Measurements from ENCODE around the gene APOL4. TPM values are rescaled to one million over a fixed set of nuclear protein-coding genes. Genes with fewer than 3 reads are reported as not detected.
A peak's percentile ranks its signal among the peaks of the same experiment; 100 is the strongest.
"Not testable (repeated sequence)": the region's sequence is repeated elsewhere in the genome, so short reads cannot be mapped to it uniquely, and the experiment has no call there.

APOL4 gene
- total RNA-seq, 2 experiments from 2014 or later: 7.5 to 7.6 TPM

GRCh38 chr22:36202906-36203305 is 1.3 kb upstream of the APOL4 start:
- H3K4me3 Mint-ChIP-seq; H3K9me3 Mint-ChIP-seq; H3K36me3 Mint-ChIP-seq (ENCODE audit: low read depth); H3K27ac Mint-ChIP-seq; H3K27me3 Mint-ChIP-seq; DNase-seq: not testable (repeated sequence)
- CTCF ChIA-PET: interaction anchor here (0.9 to 1.7 kb wide), 4 partner anchors 14 to 137 kb away, joined by 3 to 6 read pairs (median 4); partner anchors contain the start of gene APOL2
- H3K4me1 Mint-ChIP-seq: peaks cover 51% of the 10 kb centered on the region
- POLR2A ChIA-PET: interaction anchor here (1.6 kb wide), 1 partner anchor 8 kb away, joined by 5 read pairs; no protein-coding TSS in a partner anchor

GRCh38 chr22:36201025-36201424 is 584 bp downstream of the APOL4 start:
- Mint-ChIP-seq H3K27ac (peak overlapping the region; percentile 63), H3K4me3 (peak overlapping the region; percentile 60), H3K4me1 (peaks cover 69% of the 10 kb centered on the region)
- CTCF ChIA-PET: interaction anchor here (1.3 to 1.5 kb wide), 2 partner anchors 38 to 56 kb away, joined by 4 read pairs; partner anchors contain the start of gene APOL2
- H3K27me3 Mint-ChIP-seq; POLR2A ChIA-PET; DNase-seq; H3K9me3 Mint-ChIP-seq; H3K36me3 Mint-ChIP-seq (ENCODE audit: low read depth): not testable (repeated sequence)

DNA sequence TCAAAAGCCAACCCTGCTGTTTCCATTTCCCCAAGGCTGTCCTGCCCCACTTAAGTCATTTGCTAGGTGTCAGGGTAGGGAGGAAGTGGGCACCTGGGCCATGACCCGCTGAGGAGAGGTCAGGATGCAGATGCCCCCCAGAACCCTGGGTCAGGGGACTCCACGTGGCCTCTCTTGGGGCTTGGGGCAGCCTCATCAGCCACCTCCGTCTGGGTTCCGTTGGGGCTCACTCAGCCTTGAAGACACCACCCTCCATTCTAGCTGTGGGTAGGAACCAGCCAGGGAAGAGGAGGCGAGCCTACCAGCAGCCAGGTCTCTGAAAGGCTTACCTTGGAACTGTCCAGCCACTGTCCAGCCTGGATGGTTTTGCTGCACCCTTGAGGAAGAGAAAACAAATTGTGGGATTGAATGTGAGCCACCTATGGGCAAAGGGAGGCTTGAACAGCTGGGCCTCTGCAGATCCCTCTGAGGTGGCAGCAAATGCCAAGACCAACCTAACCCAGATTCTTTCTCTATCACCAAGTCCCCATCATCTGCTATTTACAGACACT is 2.5 kb downstream of the APOL4 start:
- Mint-ChIP-seq H3K27me3 (no peaks in the 10 kb centered on the region), H3K36me3 (ENCODE audit: low read depth) (peaks cover 6% of the 10 kb centered on the region), H3K4me3 (no peak overlapping the region), H3K27ac (peak overlapping the region; percentile 8), H3K9me3 (no peaks in the 10 kb centered on the region), H3K4me1 (peaks cover 75% of the 10 kb centered on the region)
- POLR2A ChIA-PET: interaction anchor here (2.7 kb wide), 1 partner anchor 9 kb away, joined by 6 read pairs; no protein-coding TSS in a partner anchor
- no peak for DNase-seq
- CTCF ChIA-PET: interaction anchor here (0.7 to 4.9 kb wide), 3 partner anchors 17 to 40 kb away, joined by 3 to 18 read pairs (median 3); partner anchors contain the start of gene APOL2

- Mint-ChIP-seq H3K27me3 (no peaks in the 10 kb centered on the region), H3K4me1 (peaks cover 75% of the 10 kb centered on the region), H3K4me3 (no peak overlapping the region), H3K9me3 (no peaks in the 10 kb centered on the region), H3K27ac (peak overlapping the region; percentile 44), H3K36me3 (ENCODE audit: low read depth) (peaks cover 6% of the 10 kb centered on the region)
- ChIA-PET CTCF (interaction anchor here (0.7 to 4.9 kb wide), 4 partner anchors 18 to 288 kb away, joined by 3 to 18 read pairs (median 4); partner anchors contain the start of gene APOL2), POLR2A (interaction anchor here (0.9 to 2.7 kb wide), 3 partner anchors 10 to 57 kb away, joined by 3 to 6 read pairs (median 3); no protein-coding TSS in a partner anchor)
- no peak for DNase-seq
These were observed 3.1 kb downstream of the APOL4 start for GRCh38 chr22:36198536-36198935.

DNA sequence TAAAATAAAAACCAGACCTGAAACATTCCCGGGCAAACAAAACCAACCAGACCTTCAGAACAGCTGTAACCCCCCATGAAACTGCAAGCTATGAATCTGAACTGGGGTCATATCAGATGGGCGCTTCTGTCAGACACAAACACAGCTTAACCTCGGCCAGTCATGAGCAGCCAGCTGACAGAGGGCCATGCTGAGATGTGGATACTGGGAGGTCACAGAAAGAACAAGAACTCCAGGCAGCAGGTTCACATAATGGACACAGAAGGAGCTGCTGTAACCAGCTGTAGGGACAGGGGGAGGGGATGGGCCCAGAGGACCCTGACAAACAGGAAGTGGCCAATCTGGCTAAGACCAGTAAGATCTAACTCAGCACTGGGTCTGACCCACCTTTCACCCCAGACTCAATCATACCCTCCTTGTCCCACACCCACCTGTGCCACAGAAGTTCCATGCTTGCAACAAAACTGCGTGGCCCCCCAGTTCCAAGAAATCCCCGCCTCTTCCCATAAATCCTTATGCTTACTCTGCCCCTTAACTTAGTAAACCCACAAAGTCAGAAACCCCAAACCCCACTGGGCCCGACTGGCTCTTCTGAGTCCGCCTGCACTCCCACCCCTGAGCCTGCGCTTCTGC is 4.0 kb downstream of the APOL4 start:
- Mint-ChIP-seq H3K36me3 (ENCODE audit: low read depth) (peaks cover 6% of the 10 kb centered on the region), H3K27me3 (no peaks in the 10 kb centered on the region), H3K9me3 (no peaks in the 10 kb centered on the region), H3K4me3 (no peak overlapping the region), H3K4me1 (peaks cover 68% of the 10 kb centered on the region), H3K27ac (peak overlapping the region; percentile 44)
- CTCF ChIA-PET: interaction anchor here (1.0 to 4.9 kb wide), 8 partner anchors 13 to 289 kb away, joined by 3 to 18 read pairs (median 4); partner anchors contain the start of gene APOL2
- POLR2A ChIA-PET: interaction anchor here (0.7 to 2.7 kb wide), 4 partner anchors 11 to 58 kb away, joined by 3 to 6 read pairs (median 3); no protein-coding TSS in a partner anchor
- peak; percentile 32 for DNase-seq

DNA sequence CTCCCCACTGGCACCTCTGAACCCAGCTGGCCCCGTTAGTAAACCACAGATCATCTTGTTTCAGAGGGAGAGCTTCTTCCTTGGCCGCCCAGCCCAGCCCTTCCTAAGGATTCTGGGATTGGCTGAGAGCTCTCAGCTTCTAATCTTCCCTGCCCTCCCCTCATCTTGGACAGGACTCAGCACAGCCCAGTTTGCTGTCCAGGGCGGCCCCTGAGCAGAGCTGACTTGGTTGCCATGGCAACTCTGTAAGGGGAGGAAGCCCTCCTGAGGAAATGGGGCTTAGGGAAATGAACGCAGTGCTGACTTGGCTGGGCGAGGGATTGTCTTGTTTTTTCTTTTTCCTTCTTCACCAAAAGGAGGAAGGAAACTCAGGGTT is 4.6 kb downstream of the APOL4 start:
- H3K4me3 Mint-ChIP-seq: no peak overlapping the region
- H3K27ac Mint-ChIP-seq: peak overlapping the region; percentile 44
- peaks cover 65% of the 10 kb centered on the region for H3K4me1 Mint-ChIP-seq
- peaks cover 6% of the 10 kb centered on the region for H3K36me3 Mint-ChIP-seq (ENCODE audit: low read depth)
- no peak for DNase-seq
- no peaks in the 10 kb centered on the region for H3K27me3 Mint-ChIP-seq
- ChIA-PET CTCF (interaction anchor here (0.9 to 4.9 kb wide), 8 partner anchors 13 to 289 kb away, joined by 3 to 18 read pairs (median 4); partner anchors contain the start of gene APOL2), POLR2A (interaction anchor here (0.7 to 2.7 kb wide), 2 partner anchors 11 to 41 kb away, joined by 3 to 6 read pairs; no protein-coding TSS in a partner anchor)
- no peaks in the 10 kb centered on the region for H3K9me3 Mint-ChIP-seq

- Mint-ChIP-seq H3K9me3 (no peaks in the 10 kb centered on the region), H3K4me1 (peaks cover 59% of the 10 kb centered on the region), H3K27ac (no peak overlapping the region), H3K27me3 (no peaks in the 10 kb centered on the region), H3K4me3 (no peak overlapping the region), H3K36me3 (ENCODE audit: low read depth) (peaks cover 7% of the 10 kb centered on the region)
- DNase-seq: no peak
- ChIA-PET POLR2A (no interaction called here), CTCF (interaction anchor here (0.6 to 4.9 kb wide), 13 partner anchors 8 to 800 kb away, joined by 3 to 18 read pairs (median 5); partner anchors contain the start of genes APOL2 and APOL3)
These were observed 5.2 kb downstream of the APOL4 start for GRCh38 chr22:36196254-36197064.

- peaks cover 47% of the 10 kb centered on the region for H3K4me1 Mint-ChIP-seq
- H3K9me3 Mint-ChIP-seq: no peaks in the 10 kb centered on the region
- CTCF ChIA-PET: interaction anchor here (0.6 to 2.9 kb wide), 15 partner anchors 9 to 1303 kb away, joined by 3 to 15 read pairs (median 4); partner anchors contain the start of genes APOL2 and APOL3
- peaks cover 1% of the 10 kb centered on the region for H3K27me3 Mint-ChIP-seq
- POLR2A ChIA-PET: no interaction called here
- peaks cover 13% of the 10 kb centered on the region for H3K36me3 Mint-ChIP-seq (ENCODE audit: low read depth)
- H3K4me3 Mint-ChIP-seq: no peak overlapping the region
- DNase-seq: peak; percentile 56
- H3K27ac Mint-ChIP-seq: no peak overlapping the region
These were observed 6.6 kb downstream of the APOL4 start for GRCh38 chr22:36194971-36195370.

GRCh38 chr22:36194385-36194784 is 7.2 kb downstream of the APOL4 start:
- CTCF ChIA-PET: interaction anchor here (0.6 to 2.9 kb wide), 15 partner anchors 10 to 1303 kb away, joined by 3 to 15 read pairs (median 4); partner anchors contain the start of genes APOL2 and APOL3
- POLR2A ChIA-PET: no interaction called here
- H3K27ac Mint-ChIP-seq: no peak overlapping the region
- peaks cover 12% of the 10 kb centered on the region for H3K36me3 Mint-ChIP-seq (ENCODE audit: low read depth)
- H3K4me1 Mint-ChIP-seq: peaks cover 44% of the 10 kb centered on the region
- no peaks in the 10 kb centered on the region for H3K9me3 Mint-ChIP-seq
- H3K4me3 Mint-ChIP-seq: no peak overlapping the region
- peaks cover 4% of the 10 kb centered on the region for H3K27me3 Mint-ChIP-seq
- no peak for DNase-seq

GRCh38 chr22:36193577-36193976 is 8.0 kb downstream of the APOL4 start:
- ChIA-PET CTCF (interaction anchor here (1.4 to 2.9 kb wide), 2 partner anchors 27 to 44 kb away, joined by 4 to 15 read pairs; no protein-coding TSS in a partner anchor), POLR2A (no interaction called here)
- Mint-ChIP-seq H3K4me3 (no peak overlapping the region), H3K4me1 (peaks cover 37% of the 10 kb centered on the region), H3K27ac (no peak overlapping the region), H3K27me3 (peaks cover 4% of the 10 kb centered on the region), H3K9me3 (no peaks in the 10 kb centered on the region), H3K36me3 (ENCODE audit: low read depth) (peaks cover 10% of the 10 kb centered on the region)
- DNase-seq: no peak

- H3K27me3 Mint-ChIP-seq: peaks cover 6% of the 10 kb centered on the region
- peaks cover 33% of the 10 kb centered on the region for H3K4me1 Mint-ChIP-seq
- H3K4me3 Mint-ChIP-seq: no peak overlapping the region
- no peak overlapping the region for H3K27ac Mint-ChIP-seq
- CTCF ChIA-PET: interaction anchor here (1.4 to 2.9 kb wide), 2 partner anchors 27 to 45 kb away, joined by 4 to 15 read pairs; no protein-coding TSS in a partner anchor
- peaks cover 7% of the 10 kb centered on the region for H3K36me3 Mint-ChIP-seq (ENCODE audit: low read depth)
- POLR2A ChIA-PET: no interaction called here
- DNase-seq: no peak
- no peaks in the 10 kb centered on the region for H3K9me3 Mint-ChIP-seq
These were observed 8.4 kb downstream of the APOL4 start for GRCh38 chr22:36193171-36193570.

- Mint-ChIP-seq H3K4me3 (no peak overlapping the region), H3K9me3 (no peaks in the 10 kb centered on the region), H3K27me3 (peaks cover 6% of the 10 kb centered on the region), H3K36me3 (ENCODE audit: low read depth) (peaks cover 7% of the 10 kb centered on the region), H3K27ac (no peak overlapping the region), H3K4me1 (peaks cover 27% of the 10 kb centered on the region)
- ChIA-PET CTCF (interaction anchor here (1.4 to 2.1 kb wide), 2 partner anchors 45 to 85 kb away, joined by 4 to 9 read pairs; no protein-coding TSS in a partner anchor), POLR2A (no interaction called here)
- no peak for DNase-seq
These were observed 9.1 kb downstream of the APOL4 start for GRCh38 chr22:36192542-36192941.

Data from activated CD4-positive, alpha-beta memory T cell treated with anti-CD3 and anti-CD28 coated beads, Interleukin-2, amount 10 ng/mL, durations not matched to agents 7 days and 5 days (primary cell).